Osteoblast (primary cell): ENCODE results near the gene SLC16A11. TPM values are rescaled to one million over a fixed set of nuclear protein-coding genes. Genes with fewer than 3 reads are reported as not detected.

ENCODE experiments used
- DNase-seq: peaks from one replicate; pipeline ENCODE4 v3.0.0; 2011; ENCODE audit warnings: low spot score, mixed read lengths; ENCODE audit not compliant: insufficient read length; ENCODE audit errors: missing footprints
- H2AFZ ChIP-seq: 2 replicates; pipeline ENCODE4 v1.6.0; 2011; ENCODE audit warnings: mild to moderate bottlenecking, low read length
- H3K27ac ChIP-seq: 2 replicates; pipeline ENCODE4 v1.5.1; 2011; ENCODE audit warnings: mild to moderate bottlenecking, low read depth, low read length, moderate library complexity
- H3K27me3 ChIP-seq: 2 replicates; pipeline ENCODE4 v1.6.0; 2012; ENCODE audit warnings: mild to moderate bottlenecking, control low read depth, inconsistent platforms, low read length, moderate library complexity; ENCODE audit not compliant: insufficient read depth
- H3K36me3 ChIP-seq: 2 replicates; pipeline ENCODE4 v1.5.1; 2011; ENCODE audit warnings: mild to moderate bottlenecking, low read length, control low read depth, moderate library complexity; ENCODE audit not compliant: insufficient read depth
- H3K4me1 ChIP-seq: 2 replicates; pipeline ENCODE4 v1.5.1; 2011; ENCODE audit warnings: mild to moderate bottlenecking, low read length, control low read depth, moderate library complexity; ENCODE audit not compliant: insufficient read depth
- H3K4me2 ChIP-seq: 2 replicates; pipeline ENCODE4 v1.6.0; 2011; ENCODE audit warnings: mild to moderate bottlenecking, low read length; ENCODE audit not compliant: insufficient read depth
- H3K4me3 ChIP-seq: fragments of 200-600 bp; sonication (generic); 3 replicates; pipeline ENCODE4 v1.5.1; 2012; ENCODE audit warnings: mild to moderate bottlenecking, low read length, inconsistent platforms; ENCODE audit not compliant: insufficient read depth
- H3K79me2 ChIP-seq: 2 replicates; pipeline ENCODE4 v1.6.0; 2012; ENCODE audit warnings: mild to moderate bottlenecking, low read length, control low read depth, inconsistent platforms; ENCODE audit not compliant: insufficient read depth
- H3K9me3 ChIP-seq: 2 replicates; pipeline ENCODE4 v1.5.1; 2011; ENCODE audit warnings: low read depth, low read length, control low read depth
- H4K20me1 ChIP-seq: 2 replicates; pipeline ENCODE4 v1.6.0; 2012; ENCODE audit warnings: mild to moderate bottlenecking, low read length, control low read depth; ENCODE audit not compliant: insufficient read depth
- CTCF ChIP-seq: IDR thresholded peaks from 2 replicates; pipeline ENCODE4 v1.5.1; 2011; ENCODE audit warnings: mild to moderate bottlenecking, low read depth, low read length, moderate library complexity; ENCODE audit errors: extremely low read depth
- total RNA-seq: library from RNA; depleted of rRNA; stranded (reverse); fragments of >200 nt; gene quantifications from 2 replicates; pipeline ENCODE4 v1.2.3, GENCODE V29; 2012

SLC16A11 gene
- total RNA-seq, 1 donor = 0.36 TPM

GRCh38 chr17:7018331-7018964 lies 25.4 kb downstream of the SLC16A11 start:
- Histone ChIP-seq H3K27me3 (peaks cover 4% of the 10 kb centered on the region), H3K79me2 (peaks cover 21% of the 10 kb centered on the region), H3K36me3 (peaks cover 11% of the 10 kb centered on the region), H4K20me1 (no peaks in the 10 kb centered on the region), H3K4me2 (peak overlapping the region; percentile 84), H3K9me3 (no peaks in the 10 kb centered on the region), H3K4me1 (peaks cover 61% of the 10 kb centered on the region), H3K27ac (peak overlapping the region; percentile 79), H3K4me3 (peak overlapping the region; percentile 79), H2AFZ (peak overlapping the region; percentile 97)
- TF ChIP-seq CTCF = no peak
- peak; percentile 69 for DNase-seq

- H3K4me2 ChIP-seq = no peak overlapping the region
- H3K4me1 ChIP-seq = peaks cover 59% of the 10 kb centered on the region
Measured at GRCh38 chr17:7017827-7018200, 26.1 kb downstream of the SLC16A11 start.

GRCh38 chr17:7016886-7017826 lies 26.7 kb downstream of the SLC16A11 start:
- H3K79me2 ChIP-seq = peaks cover 33% of the 10 kb centered on the region
- peak overlapping the region; percentile 79 for H3K27ac ChIP-seq
- H3K36me3 ChIP-seq = peaks cover 11% of the 10 kb centered on the region
- peaks cover 57% of the 10 kb centered on the region for H3K4me1 ChIP-seq
- H3K4me3 ChIP-seq = no peak overlapping the region
- TF ChIP-seq CTCF = no peak
- H3K4me2 ChIP-seq = no peak overlapping the region
- H3K27me3 ChIP-seq = no peaks in the 10 kb centered on the region
- no peaks in the 10 kb centered on the region for H3K9me3 ChIP-seq
- no peaks in the 10 kb centered on the region for H4K20me1 ChIP-seq
- no peak overlapping the region for H2AFZ ChIP-seq
- DNase-seq = peak; percentile 56

More at GRCh38 chr17:7017827-7018200, 26.1 kb downstream of the SLC16A11 start:
- Histone ChIP-seq H3K27ac (peak overlapping the region; percentile 79), H3K36me3 (peaks cover 11% of the 10 kb centered on the region), H3K9me3 (no peaks in the 10 kb centered on the region), H3K79me2 (peaks cover 28% of the 10 kb centered on the region), H3K27me3 (no peaks in the 10 kb centered on the region), H4K20me1 (no peaks in the 10 kb centered on the region), H2AFZ (peak overlapping the region; percentile 50), H3K4me3 (no peak overlapping the region)
- no peak for DNase-seq
- TF ChIP-seq CTCF = no peak

- Histone ChIP-seq H2AFZ (no peak overlapping the region), H3K9me3 (no peaks in the 10 kb centered on the region), H3K4me2 (no peak overlapping the region)
Measured at GRCh38 chr17:7016418-7016817, 27.5 kb downstream of the SLC16A11 start.

More at GRCh38 chr17:7016418-7016817, 27.5 kb downstream of the SLC16A11 start:
- peaks cover 55% of the 10 kb centered on the region for H3K4me1 ChIP-seq
- peaks cover 40% of the 10 kb centered on the region for H3K79me2 ChIP-seq
- H3K4me3 ChIP-seq = no peak overlapping the region
- no peak for DNase-seq
- peaks cover 11% of the 10 kb centered on the region for H3K36me3 ChIP-seq
- no peak for TF ChIP-seq CTCF
- H3K27me3 ChIP-seq = no peaks in the 10 kb centered on the region
- no peak overlapping the region for H3K27ac ChIP-seq
- H4K20me1 ChIP-seq = no peaks in the 10 kb centered on the region
